A549 (cell line): ENCODE results near the gene ADARB2.
A peak's percentile ranks its signal among the peaks of the same experiment; 100 is the strongest.

Source experiments
- EP300 ChIP-seq, 2 experiments: fragments of >200 bp; sonication (Bioruptor Twin); formaldehyde crosslinking; IDR thresholded peaks; 2 replicates in 1 of 2; 3 replicates in 1 of 2; pipeline ENCODE4 v1.6.1; 2016 to 2017
- GATA3 ChIP-seq: IDR thresholded peaks from 2 replicates; pipeline ENCODE4 v1.6.1; 2012; ENCODE audit warnings: borderline replicate concordance
- MAFK ChIP-seq: fragments of 450-650 bp; IDR thresholded peaks from 2 replicates; pipeline ENCODE4 v1.6.1; 2014; ENCODE audit not compliant: partially characterized antibody
- POLR2A ChIP-seq: IDR thresholded peaks from 2 replicates; pipeline ENCODE4 v1.6.1; 2012; ENCODE audit warnings: mild to moderate bottlenecking, low read length
- POLR2AphosphoS2 ChIP-seq: conservative IDR thresholded peaks from 2 replicates; pipeline ENCODE4 v1.6.1; 2012; ENCODE audit warnings: low read length, improper control_type of control experiment, inconsistent platforms
- RARB ChIP-seq: fragments of 250-450 bp; sonication (Bioruptor Pico); IDR thresholded peaks from 2 replicates; pipeline ENCODE4 v1.8.0; 2021; ENCODE audit warnings: mild to moderate bottlenecking, moderate library complexity
- RCOR1 ChIP-seq: fragments of 150-350 bp; IDR thresholded peaks from 2 replicates; pipeline ENCODE4 v1.6.1; 2014; ENCODE audit warnings: antibody characterized with exemption, low read length, low read depth
- RFX5 ChIP-seq: fragments of 450-650 bp; IDR thresholded peaks from 2 replicates; pipeline ENCODE4 v1.7.1; 2014; ENCODE audit warnings: antibody characterized with exemption, mild to moderate bottlenecking, moderate library complexity
- ZNF302 ChIP-seq: fragments of 250-450 bp; sonication (Bioruptor Pico); IDR thresholded peaks from 2 replicates; pipeline ENCODE4 v1.9.0; 2021; ENCODE audit warnings: inconsistent platforms, mild to moderate bottlenecking, moderate library complexity
- TF ChIP-seq, protein P1 (sequence below): IDR thresholded peaks from 2 replicates; pipeline ENCODE4 v1.6.1; 2012
- TF ChIP-seq, protein P2 (sequence below): fragments of >200 bp; sonication (Bioruptor Twin); formaldehyde crosslinking; IDR thresholded peaks from 3 replicates; pipeline ENCODE4 v1.5.1; 2016
- TF ChIP-seq, protein P3 (sequence below): fragments of 450-650 bp; IDR thresholded peaks from 2 replicates; pipeline ENCODE4 v1.6.1; 2014; ENCODE audit warnings: antibody characterized with exemption

DNA sequence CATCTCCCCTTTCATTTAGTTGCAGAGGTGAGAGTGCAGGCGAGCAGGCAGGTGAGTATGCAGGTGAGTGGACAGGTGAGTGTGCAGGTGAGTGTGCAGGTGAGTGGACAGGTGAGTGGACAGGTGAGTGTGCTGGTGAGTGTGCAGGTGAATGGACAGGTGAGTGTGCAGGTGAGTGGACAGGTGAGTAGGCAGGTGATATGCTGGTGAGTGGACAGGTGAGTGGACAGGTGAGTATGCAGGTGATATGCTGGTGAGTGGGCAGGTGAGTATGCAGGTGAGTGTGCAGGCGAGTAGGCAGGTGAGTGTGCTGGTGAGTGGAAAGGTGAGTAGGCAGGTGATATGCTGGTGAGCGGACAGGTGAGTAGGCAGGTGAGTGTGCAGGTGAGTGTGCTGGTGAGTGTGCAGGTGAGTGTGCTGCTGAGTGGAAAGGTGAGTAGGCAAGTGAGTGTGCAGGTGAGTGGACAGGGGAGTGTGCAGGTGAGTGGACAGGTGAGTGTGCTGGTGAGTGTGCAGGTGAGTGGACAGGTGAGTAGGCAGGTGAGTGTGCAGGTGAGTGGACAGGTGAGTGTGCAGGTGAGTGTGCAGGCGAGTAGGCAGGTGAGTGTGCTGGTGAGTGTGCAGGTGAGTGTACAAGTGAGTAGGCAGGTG is 165.6 kb downstream of the ADARB2 start:
- TF ChIP-seq, protein P1, sequence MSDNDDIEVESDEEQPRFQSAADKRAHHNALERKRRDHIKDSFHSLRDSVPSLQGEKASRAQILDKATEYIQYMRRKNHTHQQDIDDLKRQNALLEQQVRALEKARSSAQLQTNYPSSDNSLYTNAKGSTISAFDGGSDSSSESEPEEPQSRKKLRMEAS, result no peak
- TF ChIP-seq POLR2AphosphoS2 (no peak), RCOR1 (no peak), GATA3 (no peak), ZNF302 (no peak), POLR2A (0 out of 2 replicates have a peak, but pooled peaks have one; percentile 1), MAFK (no peak), RFX5 (no peak), RARB (CRISPR knock-in tag) (no peak), EP300 (IDR thresholded peaks at IDR 0.05) (no peak)
- TF ChIP-seq, protein P2, sequence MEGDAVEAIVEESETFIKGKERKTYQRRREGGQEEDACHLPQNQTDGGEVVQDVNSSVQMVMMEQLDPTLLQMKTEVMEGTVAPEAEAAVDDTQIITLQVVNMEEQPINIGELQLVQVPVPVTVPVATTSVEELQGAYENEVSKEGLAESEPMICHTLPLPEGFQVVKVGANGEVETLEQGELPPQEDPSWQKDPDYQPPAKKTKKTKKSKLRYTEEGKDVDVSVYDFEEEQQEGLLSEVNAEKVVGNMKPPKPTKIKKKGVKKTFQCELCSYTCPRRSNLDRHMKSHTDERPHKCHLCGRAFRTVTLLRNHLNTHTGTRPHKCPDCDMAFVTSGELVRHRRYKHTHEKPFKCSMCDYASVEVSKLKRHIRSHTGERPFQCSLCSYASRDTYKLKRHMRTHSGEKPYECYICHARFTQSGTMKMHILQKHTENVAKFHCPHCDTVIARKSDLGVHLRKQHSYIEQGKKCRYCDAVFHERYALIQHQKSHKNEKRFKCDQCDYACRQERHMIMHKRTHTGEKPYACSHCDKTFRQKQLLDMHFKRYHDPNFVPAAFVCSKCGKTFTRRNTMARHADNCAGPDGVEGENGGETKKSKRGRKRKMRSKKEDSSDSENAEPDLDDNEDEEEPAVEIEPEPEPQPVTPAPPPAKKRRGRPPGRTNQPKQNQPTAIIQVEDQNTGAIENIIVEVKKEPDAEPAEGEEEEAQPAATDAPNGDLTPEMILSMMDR, result no peak
- TF ChIP-seq, protein P3, sequence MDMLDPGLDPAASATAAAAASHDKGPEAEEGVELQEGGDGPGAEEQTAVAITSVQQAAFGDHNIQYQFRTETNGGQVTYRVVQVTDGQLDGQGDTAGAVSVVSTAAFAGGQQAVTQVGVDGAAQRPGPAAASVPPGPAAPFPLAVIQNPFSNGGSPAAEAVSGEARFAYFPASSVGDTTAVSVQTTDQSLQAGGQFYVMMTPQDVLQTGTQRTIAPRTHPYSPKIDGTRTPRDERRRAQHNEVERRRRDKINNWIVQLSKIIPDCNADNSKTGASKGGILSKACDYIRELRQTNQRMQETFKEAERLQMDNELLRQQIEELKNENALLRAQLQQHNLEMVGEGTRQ, result no peak
